Measurements from ENCODE around the gene TNIP2.
"Not testable (repeated sequence)": the region's sequence is repeated elsewhere in the genome, so short reads cannot be mapped to it uniquely, and the experiment has no call there.

TNIP2 gene

GRCh38 chr4:2743518-2744445, 12.4 kb downstream of the TNIP2 start:
- no peak for DNase-seq

GRCh38 chr4:2742823-2743517, 13.2 kb downstream of the TNIP2 start:
- no peak for DNase-seq

DNA sequence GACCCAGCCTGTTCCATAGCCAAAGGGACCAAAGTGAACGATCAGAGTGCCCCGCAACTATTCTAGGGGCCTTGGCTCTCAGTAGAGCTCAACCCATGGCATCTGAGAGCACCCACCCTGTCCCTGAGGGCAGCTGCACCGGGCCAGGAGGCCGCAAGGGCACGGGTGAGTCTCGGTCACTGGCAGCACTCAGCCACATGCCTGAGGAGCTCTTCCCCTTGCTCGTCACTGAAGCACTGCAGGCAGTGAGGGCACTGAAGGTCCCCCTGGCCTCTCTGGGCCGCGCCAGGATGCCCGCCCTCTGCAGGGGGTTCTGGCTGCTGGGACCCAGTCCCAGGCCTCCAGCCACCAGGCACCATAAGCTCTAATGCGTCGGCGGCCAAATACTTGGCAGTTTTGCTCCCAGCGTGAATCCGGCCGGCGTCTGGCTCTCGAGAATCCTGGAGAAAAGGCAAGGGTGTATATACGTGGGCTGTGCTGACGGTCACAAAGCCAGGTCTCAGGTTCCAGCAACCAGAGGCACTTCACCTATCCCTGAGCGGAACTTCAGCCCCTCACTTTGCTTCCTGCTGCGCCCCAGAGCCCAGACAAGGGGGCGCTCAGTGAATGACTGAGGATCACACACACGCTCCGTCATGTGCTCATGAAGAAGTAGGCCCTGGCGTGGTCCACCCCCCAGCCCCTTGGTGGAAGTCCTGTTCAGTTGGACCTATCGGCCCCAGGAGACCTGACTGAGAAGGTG, 13.9 kb downstream of the TNIP2 start:
- no peak for DNase-seq

DNA sequence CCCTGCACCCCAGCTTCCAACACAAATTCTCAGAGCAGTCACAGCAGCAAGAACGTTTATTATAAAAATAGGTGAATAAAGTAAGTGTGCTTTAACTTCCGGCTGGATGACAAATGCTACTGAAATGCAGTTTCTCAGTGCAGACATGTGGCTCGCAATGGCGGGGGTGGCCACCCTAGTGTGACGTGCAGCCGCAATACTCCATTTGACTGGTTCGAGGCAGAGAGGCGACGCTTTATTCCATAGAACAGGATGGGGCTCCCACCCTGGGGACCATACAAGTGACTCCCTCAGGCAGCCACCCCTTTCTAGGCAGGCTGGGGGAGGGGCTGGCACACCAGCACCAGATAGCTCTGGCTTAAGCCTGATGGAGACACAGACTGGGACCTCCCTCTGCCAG, 14.5 kb downstream of the TNIP2 start:
- DNase-seq: no peak

DNA sequence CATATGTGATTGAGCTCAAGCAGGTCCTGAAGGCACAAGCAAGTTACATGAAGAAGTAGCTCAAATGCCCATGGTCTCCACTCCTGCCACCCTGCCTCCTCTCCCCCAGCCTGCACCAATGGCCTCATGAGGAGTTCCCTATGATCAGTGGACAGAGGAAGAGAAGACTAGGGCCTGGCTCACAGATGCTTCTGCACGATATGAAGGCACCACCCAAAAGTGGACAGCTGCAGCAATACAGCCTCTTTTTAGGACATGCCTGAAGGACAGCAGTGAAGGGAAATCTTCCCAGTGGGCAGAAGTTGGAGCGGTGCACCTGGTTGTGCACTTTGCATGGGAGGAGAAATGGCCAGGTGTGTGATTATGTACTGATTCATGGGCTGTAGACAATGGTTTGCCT, 17.8 kb downstream of the TNIP2 start:
- DNase-seq: not testable (repeated sequence)

DNA sequence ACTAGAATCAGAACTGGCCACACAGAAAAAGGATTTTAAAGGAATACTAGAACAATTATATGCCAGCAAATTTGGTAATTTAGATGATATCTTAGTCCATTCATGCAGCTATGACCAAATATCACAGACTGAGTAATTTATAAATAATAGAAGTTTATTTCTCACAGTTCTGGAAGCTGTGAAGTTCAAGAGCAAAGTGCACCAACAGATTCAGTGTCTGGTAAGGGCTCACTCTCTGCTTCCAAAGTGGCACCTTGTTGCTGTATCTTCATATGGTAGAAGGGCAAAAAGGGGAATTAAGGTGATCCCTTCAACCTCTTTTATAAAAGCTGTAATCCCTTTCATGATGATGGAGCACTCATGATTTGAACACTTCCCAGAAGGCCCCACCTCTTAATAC, 20.3 kb downstream of the TNIP2 start:
- DNase-seq: no peak

DNA sequence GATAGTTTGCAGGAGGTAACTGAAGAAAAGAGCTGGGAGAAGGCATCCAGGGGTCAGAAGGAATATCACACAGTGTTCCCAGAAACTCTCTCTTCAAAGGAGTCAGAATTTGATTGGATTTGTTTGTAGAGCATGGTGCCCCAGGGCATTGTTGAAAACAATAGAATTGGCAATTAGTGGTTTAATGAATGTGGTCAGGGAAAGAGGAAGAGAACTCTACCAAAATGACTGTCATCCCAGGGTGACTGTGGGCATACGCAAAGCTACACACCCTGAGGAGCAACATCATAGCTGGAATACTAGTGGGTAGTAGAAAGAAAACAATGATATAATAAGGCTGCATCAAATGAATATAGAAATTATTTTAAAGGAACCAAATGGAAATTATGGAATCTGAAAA, 21.5 kb downstream of the TNIP2 start:
- no peak for DNase-seq

DNA sequence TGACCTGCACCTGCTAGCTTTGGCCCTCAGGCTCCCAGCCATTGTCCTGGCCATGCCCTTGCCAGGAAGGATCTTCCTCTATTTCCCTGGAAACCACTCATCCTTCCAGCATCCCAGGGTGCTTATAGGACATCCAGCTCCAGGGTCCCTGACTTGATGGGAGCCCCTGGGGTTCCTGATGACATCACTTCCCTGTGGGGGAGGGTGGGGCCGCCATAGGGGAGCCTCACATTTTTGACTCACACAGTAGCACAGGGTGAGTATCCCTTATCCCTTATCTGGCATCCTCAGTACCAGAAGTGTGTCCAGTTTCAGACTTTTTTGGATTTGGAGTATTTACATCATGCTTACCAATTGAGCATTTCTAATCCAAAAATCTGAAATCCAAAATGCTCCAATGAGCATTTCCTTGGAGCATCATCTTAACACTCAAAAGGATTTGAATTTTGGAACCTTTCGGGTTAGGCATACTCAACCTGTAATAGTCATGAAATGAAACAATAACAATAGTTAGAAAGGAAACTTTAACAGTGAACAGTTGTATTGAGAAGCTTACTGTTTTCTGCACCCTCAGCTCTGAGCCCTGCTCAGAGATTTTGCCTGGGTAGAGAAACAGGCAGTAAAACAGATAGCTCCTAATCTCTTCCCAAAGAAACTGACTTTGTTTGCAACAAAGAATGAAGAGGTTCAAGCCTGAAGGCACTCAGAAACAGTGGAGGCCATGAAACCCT, 22.1 kb downstream of the TNIP2 start:
- no peak for DNase-seq

DNA sequence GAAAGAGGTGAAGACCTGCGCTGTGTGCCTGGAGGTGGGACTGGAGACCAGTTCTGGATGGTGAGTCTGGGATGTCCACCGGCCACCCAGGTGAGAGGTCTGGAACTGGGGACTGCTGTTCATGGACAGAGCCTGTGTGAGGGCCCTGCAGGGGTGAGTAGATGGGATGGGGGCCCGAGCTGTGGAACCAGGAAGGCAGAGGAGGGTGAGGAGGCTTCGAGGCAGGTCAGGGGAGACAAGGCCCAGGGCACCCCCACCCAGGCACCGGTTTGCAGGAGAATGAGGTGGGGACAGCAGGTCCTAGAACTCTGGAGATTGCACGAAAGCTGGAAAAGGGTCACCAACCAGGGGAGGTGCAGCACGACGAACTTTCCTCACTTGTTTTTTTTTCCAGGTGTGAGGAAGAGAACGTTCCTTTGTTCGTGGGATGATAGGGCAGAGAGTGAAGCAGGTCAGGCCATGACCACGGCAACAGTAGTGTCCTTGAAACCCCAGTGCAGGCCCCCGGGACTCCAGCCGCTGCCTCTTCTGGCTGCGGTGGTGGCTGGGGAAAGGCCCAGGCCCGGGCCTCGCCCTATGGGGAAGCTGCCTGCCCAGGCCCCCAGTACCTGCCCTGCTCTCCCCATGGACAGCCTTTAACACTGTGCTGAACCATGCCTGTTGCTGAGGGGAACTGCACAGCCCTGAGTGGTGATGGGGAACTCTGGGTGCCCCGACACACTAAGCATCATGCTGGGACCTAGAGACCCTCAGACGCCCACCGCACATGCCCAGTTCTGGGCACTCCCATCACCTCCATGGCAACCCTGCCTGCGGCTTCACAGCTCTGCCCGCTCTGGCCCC, 22.9 kb downstream of the TNIP2 start:
- DNase-seq: no peak

GRCh38 chr4:2732526-2732925, 23.6 kb downstream of the TNIP2 start:
- DNase-seq: no peak

- no peak for DNase-seq
Observed at GRCh38 chr4:2731907-2732317, 24.2 kb downstream of the TNIP2 start.

DNA sequence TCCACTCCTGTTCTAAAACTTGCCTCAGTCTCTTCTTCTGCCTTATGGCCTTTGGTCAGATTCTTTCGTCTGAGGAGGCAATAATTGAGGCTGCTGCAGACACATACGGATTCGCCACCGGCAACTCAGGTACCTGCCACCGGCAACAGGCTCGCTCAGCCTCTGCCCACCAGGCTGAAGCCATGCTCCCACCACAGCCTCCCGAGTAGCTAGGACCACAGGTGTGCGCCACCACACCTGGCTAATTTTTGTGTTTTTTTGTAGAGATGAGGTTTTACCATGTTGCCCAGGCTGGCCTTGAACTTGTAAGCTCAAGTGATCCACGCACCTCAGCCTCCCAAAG, 26.6 kb downstream of the TNIP2 start:
- no peak for DNase-seq

GRCh38 chr4:2728806-2729532, 27.2 kb downstream of the TNIP2 start:
- DNase-seq: no peak

DNA sequence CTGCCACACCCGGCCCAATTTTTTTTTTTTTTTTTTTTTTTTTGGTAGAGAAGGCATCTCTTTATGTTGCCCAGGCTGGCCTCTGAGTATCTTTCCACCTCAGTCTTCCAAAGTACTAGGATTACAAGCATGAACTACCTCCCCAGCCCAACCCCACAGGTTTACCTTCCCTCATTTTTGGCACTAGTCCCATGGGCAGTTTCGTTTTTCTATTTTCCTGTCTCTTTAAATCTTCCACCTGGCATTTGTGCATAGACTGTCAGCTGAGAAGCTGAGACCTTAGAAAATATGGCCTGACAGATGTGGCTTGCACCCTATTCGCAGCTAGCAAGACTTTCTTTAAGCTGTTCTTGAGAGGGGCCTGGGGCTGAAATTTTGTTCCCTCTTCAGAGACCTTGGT, 27.9 kb downstream of the TNIP2 start:
- DNase-seq: no peak

DNA sequence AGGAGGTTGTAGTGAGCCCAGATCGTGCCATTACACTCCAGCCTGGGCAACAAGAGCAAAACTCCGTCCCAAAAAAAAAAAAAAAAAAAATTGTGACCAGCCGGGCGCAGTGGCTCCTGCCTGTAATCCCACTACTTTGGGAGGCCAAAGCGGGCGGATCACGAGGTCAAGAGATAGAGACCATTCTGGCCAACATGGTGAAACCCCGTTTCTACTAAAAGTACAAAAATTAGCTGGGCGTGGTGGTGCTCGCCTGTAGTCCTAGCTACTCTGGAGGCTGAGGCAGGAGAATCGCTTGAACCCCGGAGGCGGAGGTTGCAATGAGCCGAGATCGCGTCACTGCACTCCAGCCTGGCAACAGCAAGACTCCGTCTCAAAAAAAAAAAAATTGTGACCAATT, 29.3 kb downstream of the TNIP2 start:
- not testable (repeated sequence) for DNase-seq

- no peak for DNase-seq
Observed at GRCh38 chr4:2725380-2725779, 30.8 kb downstream of the TNIP2 start.

GRCh38 chr4:2723751-2724150, 32.4 kb downstream of the TNIP2 start:
- no peak for DNase-seq

DNA sequence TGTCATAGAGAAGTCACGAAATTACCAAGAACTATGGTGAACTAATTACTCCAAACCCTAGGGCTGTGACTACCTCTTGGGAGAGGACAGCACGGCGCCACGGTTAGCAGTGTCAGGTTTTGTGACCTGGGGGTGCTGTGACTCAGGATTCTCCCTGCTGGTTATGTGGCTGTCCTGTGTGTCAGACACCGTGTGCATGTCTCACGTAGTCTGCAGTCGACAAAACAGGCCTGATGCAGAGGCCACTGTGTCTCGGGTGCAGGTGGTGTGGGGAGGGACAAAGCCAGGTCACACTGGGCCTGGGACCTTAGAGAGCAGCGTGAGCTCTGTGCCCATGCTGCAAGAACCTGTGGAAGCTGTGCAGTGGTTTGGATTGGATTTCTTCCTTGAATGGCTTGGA, 34.1 kb downstream of the TNIP2 start:
- no peak for DNase-seq

DNA sequence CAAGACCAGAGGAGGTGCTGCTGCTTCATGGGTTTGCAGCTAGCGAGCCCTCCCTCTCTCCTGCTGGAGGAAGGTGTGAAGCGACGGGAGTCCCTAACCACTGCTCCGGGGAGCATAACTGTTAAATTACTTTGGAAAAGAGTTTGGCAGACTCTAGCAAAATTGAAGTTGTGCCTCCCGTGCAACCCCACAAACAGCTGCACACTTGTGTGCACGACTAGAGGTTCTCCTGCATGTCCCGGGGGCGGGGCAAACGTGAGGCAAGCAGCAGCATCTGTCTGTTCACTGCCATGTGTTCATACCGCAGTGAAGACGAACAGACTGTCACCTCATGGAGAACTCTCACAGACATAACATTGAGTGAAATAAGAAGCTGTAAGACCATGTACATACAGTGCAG, 34.5 kb downstream of the TNIP2 start:
- DNase-seq: no peak

GRCh38 chr4:2716236-2716635, 39.9 kb downstream of the TNIP2 start:
- DNase-seq: no peak

GRCh38 chr4:2715426-2715825, 40.7 kb downstream of the TNIP2 start:
- no peak for DNase-seq
